GM20431 (cell line): ENCODE data around the gene APBA2.

Experiments used
- in situ Hi-C: fragments of 300-500 bp; cut with MseI, MboI; formaldehyde crosslinking; loops from one replicate; pipeline ENCODE4 v1.15.0; 2020; ENCODE audit warnings: low sequenced_read_pairs; ENCODE audit not compliant: unreplicated experiment

APBA2 gene

GRCh38 chr15:28950916-28951315 is 65.1 kb downstream of the APBA2 start:
- in situ Hi-C loops = no loop called here

GRCh38 chr15:28952666-28953491 is 67.1 kb downstream of the APBA2 start:
- in situ Hi-C loops = no loop called here

- in situ Hi-C loops = no loop called here
Observed at GRCh38 chr15:28953573-28954195, 67.9 kb downstream of the APBA2 start.

- in situ Hi-C loops = no loop called here
Observed at GRCh38 chr15:28954466-28955159, 68.8 kb downstream of the APBA2 start.

GRCh38 chr15:28955160-28955992 is 69.6 kb downstream of the APBA2 start:
- in situ Hi-C loops = no loop called here

- in situ Hi-C loops = no loop called here
Observed at GRCh38 chr15:28955993-28956421, 70.2 kb downstream of the APBA2 start.

GRCh38 chr15:28956491-28956890 is 70.7 kb downstream of the APBA2 start:
- in situ Hi-C loops = no loop called here

- in situ Hi-C loops = no loop called here
Observed at GRCh38 chr15:28957606-28958498, 72.1 kb downstream of the APBA2 start.

GRCh38 chr15:28959326-28959725 is 73.6 kb downstream of the APBA2 start:
- in situ Hi-C loops = no loop called here

- in situ Hi-C loops = no loop called here
Observed at GRCh38 chr15:28960979-28961378, 75.2 kb downstream of the APBA2 start.

- in situ Hi-C loops = no loop called here
Observed at GRCh38 chr15:28961391-28961790, 75.6 kb downstream of the APBA2 start.

- in situ Hi-C loops = no loop called here
Observed at GRCh38 chr15:28962851-28963710, 77.3 kb downstream of the APBA2 start.

- in situ Hi-C loops = no loop called here
Observed at GRCh38 chr15:28963711-28964081, 77.9 kb downstream of the APBA2 start.

- in situ Hi-C loops = no loop called here
Observed at GRCh38 chr15:28964098-28964497, 78.3 kb downstream of the APBA2 start.

- in situ Hi-C loops = no loop called here
Observed at GRCh38 chr15:28967066-28967465, 81.3 kb downstream of the APBA2 start.

GRCh38 chr15:28967990-28968389 is 82.2 kb downstream of the APBA2 start:
- in situ Hi-C loops = no loop called here

- in situ Hi-C loops = no loop called here
Observed at GRCh38 chr15:28969511-28970085, 83.8 kb downstream of the APBA2 start.

- in situ Hi-C loops = no loop called here
Observed at GRCh38 chr15:28974142-28974541, 88.4 kb downstream of the APBA2 start.
